GM10266 (cell line): ENCODE results near the gene IGF2BP2.

ENCODE experiments used
- DNase-seq: peaks from one replicate; pipeline ENCODE4 v3.0.0; 2012; ENCODE audit errors: extremely low spot score
- CTCF ChIP-seq: IDR thresholded peaks from 2 replicates; pipeline ENCODE4 v1.5.1; 2012; ENCODE audit warnings: mild to moderate bottlenecking, low read depth; ENCODE audit not compliant: control insufficient read depth, insufficient read depth; ENCODE audit errors: missing control alignments

IGF2BP2 gene

GRCh38 chr3:185756477-185756876 is 68.4 kb downstream of the IGF2BP2 start:
- TF ChIP-seq CTCF = no peak
- no peak for DNase-seq

DNA sequence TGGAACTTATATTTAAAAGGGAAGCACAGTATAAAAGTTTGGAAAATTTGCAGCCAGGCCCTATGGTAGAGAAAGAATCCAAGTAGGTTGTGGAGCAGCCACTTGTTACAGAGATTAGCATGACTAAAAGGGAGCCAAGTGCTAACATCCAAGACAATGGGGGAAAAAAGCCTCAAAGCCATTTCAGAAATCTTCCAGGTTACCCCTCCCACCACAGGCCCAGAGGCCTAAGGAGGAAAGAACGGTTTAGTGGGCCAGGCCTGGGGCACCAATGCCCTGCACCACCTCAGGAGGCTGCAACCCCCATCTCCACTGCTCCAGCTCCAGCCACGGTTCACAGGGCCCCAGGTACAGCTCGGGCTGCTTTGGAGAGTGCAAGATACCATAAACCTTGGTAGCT is 69.9 kb downstream of the IGF2BP2 start:
- no peak for DNase-seq

GRCh38 chr3:185753354-185753753 is 71.5 kb downstream of the IGF2BP2 start:
- no peak for DNase-seq
- no peak for TF ChIP-seq CTCF

More for the DNA sequence above, 69.9 kb downstream of the IGF2BP2 start:
- TF ChIP-seq CTCF = no peak

DNA sequence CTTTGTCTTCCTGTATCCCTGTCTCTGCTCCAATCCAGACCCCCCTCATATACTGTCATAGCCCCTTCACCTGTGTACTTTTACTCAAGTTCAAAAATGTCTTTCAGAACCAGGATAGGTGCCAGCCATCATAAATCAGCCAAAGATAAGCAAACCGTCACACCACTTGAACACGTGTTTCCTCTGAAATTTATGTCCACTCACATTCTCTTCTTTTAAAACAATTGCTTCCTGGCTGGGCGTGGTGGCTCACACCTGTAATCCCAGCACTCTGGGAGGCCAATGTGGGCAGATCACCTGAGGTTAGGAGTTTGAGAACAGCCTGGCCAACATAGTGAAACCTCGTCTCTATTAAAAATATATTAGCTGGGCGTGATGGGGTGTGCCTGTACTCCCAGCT is 74.1 kb downstream of the IGF2BP2 start:
- DNase-seq = no peak
- TF ChIP-seq CTCF = no peak

DNA sequence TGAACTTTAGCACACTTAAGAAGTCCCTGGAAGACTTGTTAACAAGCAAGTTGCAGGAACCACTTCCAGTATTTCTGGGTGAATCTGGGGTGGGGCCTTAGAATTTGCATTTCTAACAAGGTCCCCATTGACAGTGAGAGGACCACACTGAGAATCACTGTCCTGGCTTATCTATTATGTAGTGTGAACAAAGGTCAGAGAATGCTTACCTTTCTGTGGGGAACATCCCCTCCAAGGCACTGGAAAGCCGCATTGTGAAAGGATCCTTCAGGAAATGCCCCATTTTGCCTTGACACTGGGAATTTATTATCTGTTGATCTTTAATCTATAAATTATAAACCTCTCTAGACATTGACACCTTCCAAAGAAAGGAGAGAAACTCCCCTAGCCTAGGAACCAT is 74.8 kb downstream of the IGF2BP2 start:
- no peak for TF ChIP-seq CTCF
- DNase-seq = no peak

DNA sequence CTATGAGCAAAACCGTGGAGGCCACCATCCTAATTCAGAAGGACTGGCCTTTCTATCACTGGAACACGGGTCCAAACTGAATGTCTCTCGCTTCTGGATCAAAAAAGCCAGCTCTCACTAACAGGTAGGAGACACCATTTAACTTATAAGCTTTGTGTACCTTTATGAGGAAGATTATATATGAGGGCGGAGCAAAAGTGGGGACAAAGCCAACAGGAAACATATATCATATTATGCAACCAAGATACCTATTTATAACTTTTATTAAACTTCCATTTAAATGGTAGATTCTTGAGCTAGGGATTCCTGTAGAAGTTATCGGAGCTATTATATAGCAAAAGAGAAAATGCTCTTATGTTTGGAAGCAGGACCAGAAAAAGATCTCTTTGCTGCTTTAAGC is 78.4 kb downstream of the IGF2BP2 start:
- TF ChIP-seq CTCF = no peak
- no peak for DNase-seq

- TF ChIP-seq CTCF = no peak
- peak; percentile 39 for DNase-seq
Observed at GRCh38 chr3:185744997-185745843, 79.6 kb downstream of the IGF2BP2 start.
